Large intestine (tissue), 3 donors: ENCODE measurements around the gene MROH7. TPM values are rescaled to one million over a fixed set of nuclear protein-coding genes. Genes with fewer than 3 reads are reported as not detected.

ENCODE experiments used
- DNase-seq, 2 donors: peaks; one replicate each; pipeline versions ENCODE4 v3.0.0 to v3.0.0-alpha.2; 2013
- H3K27ac ChIP-seq: one replicate; pipeline ENCODE4 v1.5.1; 2013; ENCODE audit warnings: low read length
- H3K27me3 ChIP-seq: 2 replicates; pipeline ENCODE4 v1.6.1; 2013; ENCODE audit warnings: low read length; ENCODE audit not compliant: control insufficient read depth, insufficient read depth
- H3K36me3 ChIP-seq: 2 replicates; pipeline ENCODE4 v1.6.1; 2013; ENCODE audit warnings: low read length; ENCODE audit not compliant: control insufficient read depth, insufficient read depth
- H3K4me1 ChIP-seq: one replicate; pipeline ENCODE4 v1.6.1; 2013; ENCODE audit warnings: low read length; ENCODE audit not compliant: control insufficient read depth, insufficient read depth
- H3K4me3 ChIP-seq: one replicate; pipeline ENCODE4 v1.5.1; 2013; ENCODE audit warnings: low read length
- H3K9me3 ChIP-seq: one replicate; pipeline ENCODE4 v1.6.1; 2013; ENCODE audit warnings: mild to moderate bottlenecking, low read depth, low read length, moderate library complexity; ENCODE audit not compliant: control insufficient read depth
- WGBS: methylation state at CpG from one replicate; pipeline ENCODE4 v1.1.5; 2013; ENCODE audit warnings: low lambda C conversion rate; ENCODE audit not compliant: insufficient coverage; 5-methylcytosine and 5-hydroxymethylcytosine counted together
- polyA plus RNA-seq: library from polyadenylated mRNA; unstranded; fragments of 120-200 nt; gene quantifications from one replicate; pipeline ENCODE4 v1.2.1, GENCODE V29; 2013

The MROH7 gene
- polyA plus RNA-seq, 1 donor = 25.1 TPM

GRCh38 chr1:54652168-54652567 lies 10.6 kb downstream of the MROH7 start:
- no peaks in the 10 kb centered on the region for H3K9me3 ChIP-seq
- H3K27me3 ChIP-seq = no peaks in the 10 kb centered on the region
- DNase-seq = no peak
- H3K27ac ChIP-seq = no peak overlapping the region
- H3K36me3 ChIP-seq = no peaks in the 10 kb centered on the region
- peaks cover 53% of the 10 kb centered on the region for H3K4me1 ChIP-seq
- no peak overlapping the region for H3K4me3 ChIP-seq

- no peaks in the 10 kb centered on the region for H3K36me3 ChIP-seq
- no peak overlapping the region for H3K27ac ChIP-seq
- H3K27me3 ChIP-seq = no peaks in the 10 kb centered on the region
- peaks cover 53% of the 10 kb centered on the region for H3K4me1 ChIP-seq
- no peaks in the 10 kb centered on the region for H3K9me3 ChIP-seq
- no peak for DNase-seq
- WGBS = no CpG with 5 or more reads among the region's 4 CpGs
- no peak overlapping the region for H3K4me3 ChIP-seq
These were observed 11.4 kb downstream of the MROH7 start for GRCh38 chr1:54653036-54653435.

GRCh38 chr1:54658164-54658913 lies 16.8 kb downstream of the MROH7 start:
- Histone ChIP-seq H3K9me3 (no peaks in the 10 kb centered on the region), H3K4me3 (no peak overlapping the region), H3K36me3 (no peaks in the 10 kb centered on the region), H3K27ac (no peak overlapping the region), H3K27me3 (no peaks in the 10 kb centered on the region), H3K4me1 (peaks cover 4% of the 10 kb centered on the region)
- DNase-seq = no peak
- WGBS = 88% methylated on average over 1 of the region's 2 CpGs

GRCh38 chr1:54663725-54664124 lies 22.1 kb downstream of the MROH7 start:
- Histone ChIP-seq H3K4me3 (no peak overlapping the region), H3K4me1 (no peaks in the 10 kb centered on the region), H3K36me3 (no peaks in the 10 kb centered on the region), H3K9me3 (no peaks in the 10 kb centered on the region), H3K27me3 (no peaks in the 10 kb centered on the region), H3K27ac (no peak overlapping the region)
- DNase-seq = no peak
- 100% methylated on average over 1 of the region's 4 CpGs for WGBS

GRCh38 chr1:54664364-54664763 lies 22.8 kb downstream of the MROH7 start:
- Histone ChIP-seq H3K9me3 (no peaks in the 10 kb centered on the region), H3K4me1 (no peaks in the 10 kb centered on the region), H3K36me3 (no peaks in the 10 kb centered on the region), H3K27ac (no peak overlapping the region), H3K27me3 (no peaks in the 10 kb centered on the region), H3K4me3 (no peak overlapping the region)
- DNase-seq = no peak
- WGBS = no CpG with 5 or more reads among the region's 4 CpGs

GRCh38 chr1:54665852-54666251 lies 24.3 kb downstream of the MROH7 start:
- Histone ChIP-seq H3K4me1 (no peaks in the 10 kb centered on the region), H3K27me3 (no peaks in the 10 kb centered on the region), H3K9me3 (no peaks in the 10 kb centered on the region), H3K27ac (no peak overlapping the region), H3K36me3 (no peaks in the 10 kb centered on the region), H3K4me3 (no peak overlapping the region)
- DNase-seq = no peak
- WGBS = 100% methylated on average over 1 of the region's 5 CpGs

- Histone ChIP-seq H3K27me3 (no peaks in the 10 kb centered on the region), H3K36me3 (no peaks in the 10 kb centered on the region), H3K4me1 (no peaks in the 10 kb centered on the region), H3K4me3 (no peak overlapping the region), H3K9me3 (no peaks in the 10 kb centered on the region), H3K27ac (no peak overlapping the region)
- WGBS = no CpG with 5 or more reads among the region's 6 CpGs
- DNase-seq = no peak
These were observed 24.7 kb downstream of the MROH7 start for GRCh38 chr1:54666333-54666732.

- no peak overlapping the region for H3K27ac ChIP-seq
- no peaks in the 10 kb centered on the region for H3K9me3 ChIP-seq
- no peak for DNase-seq
- H3K4me1 ChIP-seq = no peaks in the 10 kb centered on the region
- no CpG with 5 or more reads among the region's 2 CpGs for WGBS
- no peaks in the 10 kb centered on the region for H3K27me3 ChIP-seq
- H3K4me3 ChIP-seq = no peak overlapping the region
- H3K36me3 ChIP-seq = no peaks in the 10 kb centered on the region
These were observed 26.2 kb downstream of the MROH7 start for GRCh38 chr1:54667797-54668196.

- no peak overlapping the region for H3K27ac ChIP-seq
- no peak for DNase-seq
- H3K27me3 ChIP-seq = no peaks in the 10 kb centered on the region
- no peak overlapping the region for H3K4me3 ChIP-seq
- peaks cover 4% of the 10 kb centered on the region for H3K36me3 ChIP-seq
- WGBS = no CpG with 5 or more reads among the region's 2 CpGs
- no peaks in the 10 kb centered on the region for H3K4me1 ChIP-seq
- H3K9me3 ChIP-seq = no peaks in the 10 kb centered on the region
These were observed 27.0 kb downstream of the MROH7 start for GRCh38 chr1:54668567-54668966.

GRCh38 chr1:54671985-54672608 lies 30.5 kb downstream of the MROH7 start:
- Histone ChIP-seq H3K9me3 (no peaks in the 10 kb centered on the region), H3K27me3 (no peaks in the 10 kb centered on the region), H3K36me3 (peaks cover 8% of the 10 kb centered on the region), H3K4me3 (no peak overlapping the region), H3K27ac (no peak overlapping the region), H3K4me1 (no peaks in the 10 kb centered on the region)
- WGBS = 93% methylated on average over 3 of the region's 6 CpGs
- peak; percentile 23 to 28 for DNase-seq
